Epidermal melanocyte (primary cell): ENCODE results near the gene AFAP1.

ENCODE experiments used
- DNase-seq: peaks from one replicate; pipeline ENCODE4 v3.0.0; 2011; ENCODE audit warnings: low spot score; ENCODE audit not compliant: insufficient read length

AFAP1 gene

DNA sequence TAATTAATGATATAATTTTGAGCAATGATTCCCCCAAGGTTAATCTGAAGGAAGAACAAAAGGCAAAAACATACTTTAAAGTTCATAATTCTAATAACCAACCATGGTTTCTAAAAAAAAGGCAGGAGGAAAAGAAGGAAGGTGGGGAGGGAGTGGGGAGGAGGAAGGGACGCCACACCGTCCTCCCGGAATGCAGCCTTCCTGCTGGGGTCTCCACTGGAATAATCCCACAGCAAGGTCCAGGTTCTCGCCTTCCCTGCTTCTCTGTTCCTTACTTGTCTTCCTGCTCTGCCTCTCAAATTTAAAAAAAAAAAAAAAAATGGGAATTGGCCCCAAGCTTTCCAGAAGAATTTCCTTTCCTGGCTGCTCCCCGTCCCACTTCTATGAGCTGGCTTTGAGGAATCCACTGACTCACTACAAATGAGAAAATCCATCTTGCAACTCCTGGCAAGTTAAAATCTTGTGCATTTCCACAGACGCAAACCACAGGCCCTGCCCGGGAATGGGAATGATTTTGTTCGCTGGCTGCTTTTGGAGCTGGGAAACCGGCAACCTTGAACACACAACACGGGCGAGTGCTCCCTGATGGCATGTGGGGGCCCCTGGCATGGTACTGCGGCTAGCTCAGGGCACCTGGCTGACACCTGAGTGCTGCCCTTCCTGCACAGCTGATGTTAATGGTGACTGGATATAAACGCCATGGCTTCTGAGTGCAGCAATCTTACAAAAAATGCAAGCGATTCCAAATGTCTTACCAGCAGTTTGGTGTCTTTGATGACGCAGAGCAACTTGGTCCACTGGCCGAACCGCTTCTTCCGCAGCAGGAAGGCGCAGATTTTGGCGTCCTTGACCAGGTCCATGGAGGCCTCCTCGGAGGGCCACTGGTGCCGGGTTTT lies 97.0 kb downstream of the AFAP1 start:
- DNase-seq, result peak; percentile 76

DNA sequence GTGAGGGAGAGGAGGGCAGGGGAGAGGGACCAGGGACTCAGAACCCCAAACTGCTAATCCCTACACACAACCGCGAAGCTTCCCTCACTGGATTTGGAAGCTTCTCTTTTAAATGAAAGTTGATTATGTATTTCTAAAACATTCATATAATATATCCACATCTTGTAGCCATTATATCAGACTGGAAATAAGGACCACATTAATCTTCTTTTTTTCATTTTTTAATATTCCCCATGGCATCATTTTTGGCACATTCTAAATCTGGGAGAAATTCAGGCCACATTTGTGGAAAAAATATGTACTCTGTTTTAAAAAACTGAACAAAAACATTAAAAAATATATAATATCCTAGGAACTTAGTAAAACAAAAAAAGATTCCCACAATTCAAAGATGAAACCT lies 97.8 kb downstream of the AFAP1 start:
- no peak for DNase-seq

DNA sequence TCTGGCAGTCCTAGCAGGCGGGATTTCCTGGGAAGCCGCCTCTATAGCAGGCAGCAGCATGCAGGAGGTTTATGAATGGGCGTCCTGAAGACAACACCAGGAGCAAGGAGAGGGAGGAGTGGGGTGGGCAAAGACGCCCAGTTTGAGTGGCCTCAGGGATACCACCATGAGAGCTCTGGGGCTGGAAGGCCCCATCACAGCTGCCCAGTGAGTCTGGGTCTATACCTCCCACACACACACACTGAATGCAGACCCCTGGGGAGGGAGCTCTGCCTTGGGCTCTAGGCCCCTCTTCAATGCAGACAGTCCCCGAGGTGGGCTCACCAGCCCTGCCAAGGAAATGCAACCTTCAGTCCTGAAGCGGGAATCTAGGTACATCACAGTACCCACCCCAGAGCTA lies 98.6 kb downstream of the AFAP1 start:
- no peak for DNase-seq

DNA sequence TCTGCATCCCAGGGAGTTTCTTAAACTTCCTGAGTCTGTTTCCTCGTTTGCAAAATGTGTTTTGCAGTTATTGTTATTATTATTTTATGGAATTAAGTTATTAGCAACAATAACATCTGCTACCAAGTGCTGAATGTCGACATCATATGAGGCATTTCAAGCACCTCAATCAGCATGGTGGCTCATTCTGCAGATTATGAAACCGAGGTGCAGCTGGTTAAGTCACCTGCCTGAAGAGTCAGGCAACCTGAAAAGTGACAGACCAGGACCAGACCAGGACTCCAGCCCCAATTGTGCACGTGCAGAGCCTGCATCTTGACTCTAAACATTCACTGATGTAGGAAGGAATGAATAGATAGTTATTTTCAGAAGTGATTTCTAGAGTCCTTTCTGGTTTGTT lies 99.8 kb downstream of the AFAP1 start:
- no peak for DNase-seq

DNA sequence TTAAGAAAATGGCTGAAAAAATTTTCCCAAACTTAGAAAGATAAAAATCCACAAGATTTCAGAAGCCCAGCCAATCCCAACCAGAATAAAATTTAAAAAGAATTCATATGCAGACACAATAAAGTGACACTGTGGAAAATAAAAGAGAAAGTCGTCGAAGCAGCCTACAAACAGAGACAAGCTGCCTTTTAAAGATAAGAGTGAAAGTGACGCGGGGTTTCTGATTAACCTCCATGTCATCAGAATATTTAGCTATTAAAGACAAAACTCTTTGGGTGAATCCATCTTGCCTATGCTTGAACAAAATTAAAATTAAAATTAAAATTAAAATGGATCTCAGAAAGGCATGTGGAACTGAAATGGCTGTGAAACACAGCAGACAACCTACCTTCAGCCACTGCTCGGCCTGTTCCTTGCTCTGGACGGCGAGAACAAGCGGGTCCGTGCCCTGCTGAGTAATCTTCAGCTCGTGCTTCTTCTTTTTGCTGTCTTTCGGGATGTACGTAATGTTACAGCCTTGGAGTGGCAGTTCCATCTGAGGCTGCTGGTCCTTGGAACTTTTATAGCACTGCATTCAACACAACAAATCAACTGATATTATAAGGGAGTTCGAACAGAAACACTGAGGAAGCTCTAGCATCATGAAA lies 101.4 kb downstream of the AFAP1 start:
- no peak for DNase-seq

DNA sequence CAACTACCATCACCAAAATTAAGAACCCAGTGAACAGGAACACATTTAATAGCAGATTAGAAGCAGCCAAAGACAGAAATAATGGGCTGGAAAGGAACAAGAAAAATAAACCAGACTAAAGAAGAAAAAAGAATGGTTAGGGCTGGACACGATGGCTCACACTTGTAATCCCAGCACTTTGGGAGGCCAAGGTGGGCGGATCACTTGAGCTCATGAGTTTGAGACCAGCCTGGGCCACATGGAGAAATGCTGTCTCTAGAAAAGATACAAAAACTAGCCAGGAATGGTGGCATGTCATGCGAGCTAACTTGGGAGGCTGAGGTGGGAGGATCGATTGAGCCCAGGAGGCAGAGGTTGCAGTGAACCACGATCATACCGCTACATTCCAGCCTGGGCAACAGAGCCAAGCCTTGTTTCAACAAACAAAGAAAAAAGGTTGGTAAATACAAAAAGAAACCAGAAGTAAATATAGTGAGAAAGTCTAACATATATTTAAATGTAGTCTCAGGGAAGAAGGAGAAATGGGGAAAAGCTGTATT lies 102.0 kb downstream of the AFAP1 start:
- DNase-seq, result no peak

DNA sequence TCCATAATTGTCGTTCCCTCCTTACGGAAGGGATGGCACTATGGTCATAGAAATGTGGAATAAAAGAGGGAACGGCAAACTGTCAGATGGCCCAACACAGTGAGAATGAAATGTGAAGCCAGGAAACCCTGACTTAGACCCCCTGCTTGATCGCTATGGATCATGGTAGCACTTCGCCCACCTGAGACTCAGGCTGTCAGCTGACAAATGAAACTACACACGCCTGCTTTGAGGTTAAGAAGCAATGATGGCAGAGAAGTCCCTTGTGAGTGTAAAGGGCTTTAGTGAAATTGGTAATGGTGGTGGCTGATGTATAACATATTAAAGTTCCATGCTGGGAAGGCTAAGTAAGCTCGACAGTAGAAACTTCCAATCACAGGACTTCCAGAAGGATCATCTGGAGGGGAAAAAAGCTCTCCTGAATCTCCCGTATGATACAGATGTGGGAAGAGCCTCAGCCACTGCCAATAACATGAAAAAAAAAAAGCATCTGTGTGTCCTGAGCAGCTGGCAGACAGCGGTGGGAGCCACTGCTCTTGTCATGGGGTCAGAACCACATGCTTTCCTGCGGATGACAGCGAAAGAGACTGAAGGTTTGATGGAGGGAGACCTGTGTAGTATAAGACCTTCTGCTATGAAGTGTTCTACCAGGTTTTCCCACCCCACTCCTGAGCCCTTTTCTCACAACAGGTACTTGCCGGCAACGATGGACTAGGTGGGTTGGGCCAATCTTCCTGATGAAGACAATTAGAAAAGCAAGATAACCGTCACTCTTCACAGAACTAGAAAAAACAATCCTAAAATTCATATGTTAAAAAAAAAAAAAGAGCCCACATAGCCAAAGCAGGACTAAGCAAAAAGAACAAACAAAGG lies 107.6 kb downstream of the AFAP1 start:
- no peak for DNase-seq

DNA sequence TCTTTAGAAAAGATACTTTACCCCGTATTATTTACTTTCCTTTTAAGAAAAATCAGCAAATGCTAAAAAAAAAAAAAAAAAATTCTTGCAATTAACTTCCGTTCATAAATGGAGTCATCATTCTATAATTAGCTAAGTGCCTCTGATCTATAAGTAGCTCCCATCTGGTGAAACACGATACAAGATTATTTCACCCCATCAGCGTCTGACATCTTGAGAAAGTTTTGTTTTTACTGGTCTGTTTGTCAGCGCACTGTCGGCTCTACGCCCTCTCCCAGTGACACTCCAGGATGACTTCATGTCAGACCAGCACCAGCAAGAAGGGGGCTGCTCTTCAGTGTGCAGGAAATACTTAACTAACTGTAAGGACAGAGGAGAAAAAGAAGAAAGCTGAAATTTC lies 108.3 kb downstream of the AFAP1 start:
- DNase-seq, result no peak

DNA sequence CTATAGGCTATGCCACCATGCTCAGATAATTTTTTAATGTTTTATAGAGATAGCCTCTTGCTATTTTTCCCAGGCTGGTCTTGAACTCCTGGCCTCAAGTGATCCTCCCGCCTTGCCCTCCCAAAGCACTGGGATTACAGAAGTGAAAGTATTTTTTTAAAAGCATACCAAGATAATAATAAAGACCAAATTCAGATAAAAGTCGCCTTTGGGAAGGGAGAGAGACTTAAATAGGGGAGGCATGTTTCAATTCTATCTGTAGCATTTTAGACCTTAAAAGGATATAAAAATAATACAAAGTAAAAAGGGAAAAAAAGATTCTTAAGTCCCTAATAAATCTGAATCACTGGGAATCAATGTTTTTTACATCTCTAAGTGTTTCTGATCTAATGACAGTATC lies 108.9 kb downstream of the AFAP1 start:
- no peak for DNase-seq

DNA sequence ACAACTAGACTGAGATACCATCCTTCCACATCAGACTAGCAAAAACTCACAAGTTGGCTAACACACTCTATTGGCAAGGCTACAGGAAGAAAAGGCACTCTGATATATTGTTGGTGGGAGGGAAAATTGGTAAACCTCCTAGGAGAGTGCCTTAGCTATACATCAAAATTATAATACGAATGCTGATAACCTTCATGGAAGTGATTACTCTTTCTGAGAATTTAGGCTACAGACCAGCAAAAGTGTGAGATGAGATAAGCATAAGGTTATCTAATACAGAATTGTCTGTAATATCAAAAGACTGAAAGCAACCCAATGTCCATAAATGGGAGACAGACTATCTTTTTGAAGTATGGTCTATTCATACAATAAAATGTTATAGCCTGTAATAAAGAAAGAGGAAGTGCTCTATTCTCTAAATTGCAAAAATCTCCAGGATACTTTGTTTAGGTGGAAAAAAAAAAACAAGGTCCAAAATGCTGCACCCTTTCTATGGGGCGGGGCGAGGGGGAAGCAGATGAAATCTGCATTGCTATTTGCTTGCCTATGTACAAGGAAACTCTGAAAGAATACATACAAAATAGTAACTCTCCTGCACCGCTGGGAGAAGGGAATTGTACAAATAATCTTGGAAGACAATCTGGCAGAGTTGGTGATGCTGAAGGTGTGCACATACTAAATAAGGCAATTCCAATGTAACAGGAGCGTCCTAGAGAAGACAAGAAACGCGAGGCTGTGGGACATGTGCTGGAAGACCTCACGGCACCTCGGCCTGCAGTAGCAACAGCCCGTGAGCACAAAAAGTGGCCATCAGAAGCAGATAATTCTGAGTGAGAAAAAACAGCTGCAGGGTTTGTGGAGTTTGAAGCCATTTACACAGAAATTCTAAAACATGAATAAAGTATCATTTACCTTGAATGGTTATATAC lies 109.7 kb downstream of the AFAP1 start:
- DNase-seq, result no peak

DNA sequence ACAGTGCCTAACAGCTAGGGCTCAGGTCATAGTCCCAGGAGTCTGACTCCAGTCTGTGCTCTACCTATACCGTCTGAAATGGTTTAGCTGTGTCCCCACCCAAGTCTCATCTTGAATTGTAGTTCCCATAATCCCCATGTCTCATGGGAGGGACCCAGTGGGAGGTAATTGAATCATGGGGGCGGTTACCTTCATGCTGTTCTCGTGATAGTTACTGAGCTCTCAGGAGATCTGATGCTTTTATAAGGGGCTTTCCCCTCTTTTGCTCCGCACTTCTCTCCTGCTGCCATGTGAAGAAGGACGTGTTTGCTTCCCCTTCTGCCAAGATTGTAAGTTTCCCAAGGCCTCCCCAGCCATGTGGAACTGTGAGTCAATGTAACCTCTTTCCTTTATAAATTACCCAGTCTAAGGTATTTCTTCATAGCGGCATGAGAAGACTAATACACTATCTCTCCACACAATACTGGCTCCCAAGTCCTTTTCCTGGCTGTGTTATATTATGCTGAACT lies 110.8 kb downstream of the AFAP1 start:
- no peak for DNase-seq

DNA sequence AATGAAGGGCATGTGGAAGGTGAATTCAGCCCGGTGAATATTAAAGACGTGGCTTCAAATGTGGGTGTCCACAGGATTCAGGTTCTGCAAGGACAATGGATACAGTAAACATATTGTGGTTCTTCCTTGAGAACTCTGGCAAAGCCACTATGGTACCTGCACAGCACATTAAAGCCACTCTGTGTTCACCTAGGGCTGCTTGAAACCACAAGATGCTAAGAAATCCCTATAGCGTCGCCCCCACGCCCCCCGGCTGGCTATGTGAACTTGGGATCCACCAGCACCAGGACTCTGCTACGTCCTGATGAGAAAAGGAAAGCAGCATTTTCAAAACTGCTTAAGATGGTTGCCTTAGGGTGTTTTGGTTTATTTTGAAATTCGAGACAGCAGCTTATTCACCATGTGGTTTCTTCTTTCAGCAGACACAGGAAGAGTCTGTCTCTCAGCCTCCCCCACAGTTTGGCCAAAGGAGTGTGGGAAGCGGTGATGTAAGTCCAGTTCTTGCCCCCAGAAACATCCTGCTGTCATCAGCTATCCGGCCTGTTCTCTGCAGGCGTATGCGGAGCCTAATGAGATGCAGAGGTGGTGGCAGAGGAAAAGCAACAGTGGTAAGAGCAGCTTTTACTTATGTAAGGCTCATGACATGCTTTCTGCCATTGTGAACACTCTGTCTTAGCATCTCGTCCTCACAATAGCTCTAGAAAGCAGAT lies 111.5 kb downstream of the AFAP1 start:
- DNase-seq, result peak; percentile 88

DNA sequence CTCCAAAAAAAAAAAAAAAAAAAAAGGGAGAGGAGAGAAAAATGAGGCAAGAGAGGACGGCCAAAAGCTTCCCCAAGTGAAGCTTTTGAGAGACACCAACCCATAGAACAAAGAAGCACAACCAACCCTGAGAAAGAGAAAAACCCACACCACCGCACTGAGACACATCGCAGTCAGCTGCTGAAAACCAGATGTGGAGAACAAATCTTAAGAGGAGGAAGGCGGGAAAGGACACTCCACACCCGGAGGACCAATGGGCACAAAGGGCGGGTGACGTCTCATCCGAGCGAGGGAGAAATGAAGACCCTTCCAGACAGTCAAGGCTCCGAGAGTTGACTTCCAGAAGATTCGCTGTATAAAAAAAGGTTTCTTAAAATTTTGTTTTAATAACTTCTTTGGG lies 112.1 kb downstream of the AFAP1 start:
- no peak for DNase-seq

DNA sequence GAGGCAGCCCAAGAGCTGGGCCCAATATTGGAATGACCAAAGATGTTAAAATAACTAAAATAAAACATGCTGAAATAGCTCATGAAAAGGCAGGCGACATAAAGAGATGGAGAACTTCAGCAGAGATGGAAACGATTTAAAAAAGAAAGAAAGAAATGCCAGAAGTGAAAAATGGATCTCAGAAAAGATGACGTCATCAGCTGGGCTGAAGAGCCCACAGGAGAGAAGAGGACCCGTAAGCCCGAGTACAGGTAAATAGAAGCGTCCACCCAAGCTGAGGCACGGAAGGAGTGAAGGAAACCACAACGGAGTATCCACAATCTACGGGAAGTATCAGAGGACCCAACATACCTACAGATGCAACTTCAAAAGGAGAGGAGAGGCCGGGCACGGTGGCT lies 112.8 kb downstream of the AFAP1 start:
- DNase-seq, result no peak

DNA sequence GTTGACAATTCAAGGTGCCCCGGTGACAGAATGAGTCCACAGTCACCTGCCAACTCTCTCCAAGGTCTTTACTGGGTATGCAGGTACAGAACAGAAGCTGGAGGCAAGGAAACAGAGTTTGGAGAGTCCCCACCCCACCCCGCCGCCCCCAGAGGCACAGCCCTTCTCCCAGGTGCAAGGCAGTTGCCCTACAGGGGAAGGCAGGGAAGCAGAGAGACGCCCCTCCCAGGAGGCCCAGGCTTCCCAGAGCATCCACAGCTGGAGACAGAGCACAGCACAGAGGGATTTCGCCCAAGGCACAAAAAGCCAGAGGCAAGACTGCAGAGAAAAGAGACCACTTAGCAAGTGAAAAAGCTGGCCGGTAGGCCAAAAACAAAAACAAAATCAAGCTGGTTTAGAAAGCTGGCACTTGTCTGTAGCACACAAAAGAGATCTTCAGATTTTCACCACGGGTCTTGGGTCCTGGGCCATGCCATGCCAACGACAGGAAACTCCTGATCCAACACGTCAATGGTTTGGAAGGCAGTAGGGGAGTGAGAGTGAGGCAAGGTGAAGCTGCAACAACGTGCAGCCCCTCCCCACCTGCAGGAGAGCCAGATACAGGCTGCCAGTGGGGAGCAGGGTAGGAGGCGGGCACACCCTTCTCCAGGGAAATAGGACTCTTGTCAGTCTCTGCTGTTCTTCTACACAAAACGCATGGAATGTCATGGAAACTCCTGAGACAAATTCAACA lies 113.3 kb downstream of the AFAP1 start:
- DNase-seq, result no peak

DNA sequence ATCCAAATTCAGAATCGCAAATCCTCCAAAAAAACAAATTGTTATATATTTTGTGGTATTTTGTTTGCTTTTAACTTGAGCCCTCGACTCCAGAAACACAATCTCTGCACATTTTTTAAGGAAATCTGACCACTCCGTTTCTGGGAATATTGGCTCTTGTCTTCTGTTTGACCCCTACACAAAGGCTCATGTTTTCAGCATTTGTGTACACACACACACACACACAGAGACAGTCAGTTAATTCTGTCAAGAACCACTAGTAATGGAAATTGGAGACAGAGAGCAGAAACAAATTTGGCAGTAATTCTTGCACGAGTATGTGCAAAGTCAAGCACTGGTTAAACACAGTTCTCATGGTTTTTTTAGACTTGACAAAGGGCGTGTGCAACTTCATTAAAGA lies 115.4 kb downstream of the AFAP1 start:
- DNase-seq, result no peak

DNA sequence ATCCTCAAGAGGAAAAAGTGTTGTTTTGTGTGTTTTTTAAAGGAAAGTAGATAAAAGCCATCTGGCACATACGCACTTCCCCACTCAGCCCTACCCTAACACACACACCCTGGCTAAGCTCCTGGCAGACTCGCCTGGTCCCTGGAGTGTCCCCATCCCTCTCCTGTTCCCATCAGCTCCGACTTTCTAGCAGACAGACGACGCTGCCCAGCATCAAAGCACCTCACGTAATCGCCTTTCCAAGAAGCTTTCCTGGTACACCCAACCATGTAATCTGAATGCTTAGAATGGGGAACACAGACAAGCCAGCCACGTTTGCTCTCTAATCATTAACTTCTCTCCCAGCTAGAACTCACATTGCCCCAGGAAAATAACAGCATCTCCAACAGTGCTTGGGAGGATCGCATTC lies 116.2 kb downstream of the AFAP1 start:
- DNase-seq, result no peak

DNA sequence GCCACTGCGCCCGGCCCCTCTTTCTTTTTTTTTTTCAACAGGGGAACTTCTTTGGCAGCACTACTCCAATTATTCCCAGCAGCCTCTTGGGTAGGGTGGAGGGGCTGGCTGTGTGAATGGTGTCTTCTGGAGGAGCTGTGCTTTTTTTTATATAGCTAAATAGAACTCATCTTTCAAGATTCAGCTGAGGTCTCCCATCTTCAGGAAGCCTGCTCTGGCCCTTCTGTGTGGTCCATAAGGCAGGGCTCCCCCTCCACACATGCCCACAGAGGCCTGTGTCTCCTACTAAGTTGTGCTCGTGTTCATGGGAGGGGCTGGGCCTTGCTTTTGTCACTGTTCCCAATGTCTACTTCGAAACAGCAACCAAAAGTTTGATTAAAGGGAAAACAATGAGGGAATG lies 116.8 kb downstream of the AFAP1 start:
- DNase-seq, result no peak

DNA sequence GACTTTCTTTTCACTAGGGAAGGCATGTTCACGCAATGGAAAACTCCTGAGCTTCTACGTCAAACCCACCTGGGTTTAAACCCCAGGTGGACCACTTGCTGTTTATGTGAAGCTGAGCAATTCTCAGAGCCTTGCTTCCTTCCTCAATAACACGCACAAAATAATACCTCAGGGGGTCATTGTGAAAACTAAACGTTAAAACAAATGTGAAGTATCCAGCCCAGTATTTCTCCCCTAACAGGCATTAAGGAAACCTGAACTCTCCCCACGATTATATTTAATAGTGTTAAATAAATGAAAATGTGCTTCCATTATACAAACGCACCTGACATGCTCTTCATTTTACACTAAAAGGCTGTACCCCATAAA lies 117.5 kb downstream of the AFAP1 start:
- no peak for DNase-seq
